OCI-LY7 (cell line): ENCODE measurements around the gene CSTB. TPM values are rescaled to one million over a fixed set of nuclear protein-coding genes. Genes with fewer than 3 reads are reported as not detected.
A peak's percentile ranks its signal among the peaks of the same experiment; 100 is the strongest.

Source experiments
- BruUV-seq: library from RNA; stranded (reverse); fragments of 400-500 nt; replicated peaks from 2 replicates; lab custom pipeline; 2021; lab: Mats Ljungman, UMichigan
- CTCF ChIA-PET: fragments of 300-600 bp; sonication (Branson Sonifier 250); formaldehyde crosslinking; loops from one replicate; lab custom pipeline; 2022; ENCODE audit warnings: antibody characterized with exemption; ENCODE audit not compliant: unreplicated experiment; lab: Charles Lee
- POLR2A ChIA-PET: fragments of 300-600 bp; sonication (Branson Sonifier 250); formaldehyde crosslinking; loops from one replicate; lab custom pipeline; 2022; ENCODE audit warnings: antibody characterized with exemption; lab: Charles Lee
- DNase-seq: peaks from one replicate; pipeline ENCODE4 v3.0.0-alpha.2; 2015; ENCODE audit warnings: low spot score
- H2AFZ ChIP-seq: fragments of 200-600 bp; sonication (generic), shearing (Covaris generic); 2 replicates; pipeline ENCODE4 v1.6.1; 2014; ENCODE audit warnings: mild to moderate bottlenecking, antibody characterized with exemption, low read length, moderate library complexity
- H3K27ac ChIP-seq: fragments of 200-600 bp; sonication (generic); 2 replicates; pipeline ENCODE4 v1.5.1; 2014; ENCODE audit warnings: mixed run types, low read depth, mild to moderate bottlenecking, moderate library complexity, low read length, inconsistent platforms; ENCODE audit not compliant: poor library complexity, severe bottlenecking
- H3K36me3 ChIP-seq: fragments of 200-600 bp; sonication (generic); 2 replicates; pipeline ENCODE4 v1.6.1; 2014; ENCODE audit warnings: mild to moderate bottlenecking, antibody characterized with exemption, low read length, moderate library complexity, mixed read lengths; ENCODE audit not compliant: insufficient read depth
- H3K4me1 ChIP-seq: fragments of 200-600 bp; sonication (generic); 2 replicates; pipeline ENCODE4 v1.5.1; 2014; ENCODE audit warnings: mild to moderate bottlenecking, low read length; ENCODE audit not compliant: insufficient read depth, poor library complexity, severe bottlenecking
- H3K4me2 ChIP-seq: fragments of 200-600 bp; sonication (generic); 2 replicates; pipeline ENCODE4 v1.6.1; 2014; ENCODE audit warnings: mild to moderate bottlenecking, low read length
- H3K4me3 ChIP-seq: fragments of 200-600 bp; sonication (generic); 2 replicates; pipeline ENCODE4 v1.5.1; 2014; ENCODE audit warnings: mild to moderate bottlenecking, low read depth, low read length; ENCODE audit not compliant: poor library complexity, severe bottlenecking
- H3K79me2 ChIP-seq: fragments of 200-600 bp; sonication (generic); 2 replicates; pipeline ENCODE4 v1.6.1; 2016; ENCODE audit warnings: low read depth, mild to moderate bottlenecking, low read length, moderate library complexity, mixed read lengths; ENCODE audit not compliant: insufficient read depth
- H3K9me2 ChIP-seq: fragments of 200-600 bp; sonication (generic); 2 replicates; pipeline ENCODE4 v1.6.1; 2016; ENCODE audit warnings: mild to moderate bottlenecking, low read length, mixed read lengths; ENCODE audit not compliant: insufficient read depth
- H3K9me3 ChIP-seq: fragments of 200-600 bp; sonication (generic); 2 replicates; pipeline ENCODE4 v1.6.1; 2014; ENCODE audit warnings: mild to moderate bottlenecking, mixed run types, low read length, mixed read lengths
- H4K20me1 ChIP-seq: fragments of 200-600 bp; sonication (generic); 2 replicates; pipeline ENCODE4 v1.6.1; 2014; ENCODE audit warnings: mild to moderate bottlenecking, antibody characterized with exemption, low read length, moderate library complexity, mixed read lengths; ENCODE audit not compliant: insufficient read depth
- EZH2phosphoT487 ChIP-seq: fragments of 200-600 bp; sonication (generic); IDR thresholded peaks from 2 replicates; pipeline ENCODE4 v1.6.1; 2018; ENCODE audit warnings: low read depth, borderline replicate concordance, mild to moderate bottlenecking, mixed run types, antibody characterized with exemption, low read length, moderate library complexity, mixed read lengths
- intact Hi-C: fragments of 100-400 bp; cut with micrococcal nuclease; formaldehyde crosslinking; loops from one replicate; pipeline ENCODE4 v1.10.0; 2022; ENCODE audit not compliant: unreplicated experiment
- total RNA-seq, 2 experiments: library from RNA; depleted of rRNA in 1 of 2; stranded (reverse); fragments of >200 nt in 1 of 2; shearing (Covaris generic) in 1 of 2; gene quantifications; 2 replicates each; pipeline ENCODE4 v1.2.3, GENCODE V29; 2014 to 2022
- TF ChIP-seq, protein P1 (sequence below): fragments of 200-600 bp; sonication (generic); conservative IDR thresholded peaks from 2 replicates; pipeline ENCODE4 v1.5.1; 2014; ENCODE audit warnings: mild to moderate bottlenecking, antibody characterized with exemption, low read length, moderate library complexity, mixed read lengths

Gene CSTB
- total RNA-seq, 2 experiments from 2014 or later = 15.6 to 33.3 TPM

DNA sequence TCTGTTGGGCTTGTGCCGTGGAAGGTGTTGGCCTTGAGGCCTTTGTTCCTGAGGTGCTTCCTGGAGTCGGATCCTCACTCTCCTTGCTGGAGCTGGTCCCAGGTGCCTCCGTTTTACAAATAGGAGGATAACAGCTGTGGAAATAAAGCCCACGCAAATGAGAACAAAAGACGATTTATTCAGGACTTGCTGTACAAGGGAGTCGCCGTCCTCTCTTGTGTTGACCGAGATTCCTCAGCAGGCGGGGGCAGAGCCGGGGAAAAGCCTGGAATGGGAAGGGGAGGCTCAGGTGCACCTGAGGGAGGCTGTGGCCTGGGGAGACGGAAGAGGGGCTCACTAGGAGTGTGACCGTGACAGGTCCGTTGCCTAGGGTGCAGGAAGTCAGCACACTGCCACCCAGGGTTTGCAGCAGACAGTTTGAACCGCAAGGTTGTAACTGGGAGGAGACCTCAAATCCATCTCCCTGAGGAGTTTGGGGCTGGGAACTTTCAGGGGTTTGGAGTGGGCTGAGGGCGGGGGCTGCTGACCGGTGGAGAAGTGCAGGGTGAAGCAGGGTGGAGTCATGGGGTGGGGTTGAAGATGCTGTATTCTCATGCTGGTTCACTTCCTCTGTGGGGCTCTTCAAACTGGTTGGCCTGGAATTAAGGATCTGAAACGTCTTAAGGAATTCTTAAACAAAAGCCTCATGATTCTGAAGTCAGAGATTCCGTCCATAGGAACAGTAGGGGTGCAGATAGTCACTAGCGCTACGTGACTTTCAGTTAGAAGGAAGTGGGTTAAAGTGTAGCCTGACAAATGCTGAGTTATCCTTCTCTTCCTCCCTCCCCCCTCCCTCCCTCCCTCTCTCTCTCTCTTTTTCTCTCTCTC, 2.6 kb upstream of the CSTB start:
- H3K36me3 ChIP-seq = peaks cover 11% of the 10 kb centered on the region; the same call in 1 of the 2 replicates
- H4K20me1 ChIP-seq = no peaks in the 10 kb centered on the region
- no TSS peak for BruUV-seq
- H3K79me2 ChIP-seq = no peaks in the 10 kb centered on the region
- intact Hi-C loops = loop anchor here (5.0 to 10.0 kb wide), 2 partner anchors 61 to 114 kb away; partner anchors contain the start of gene PDXK
- no peaks in the 10 kb centered on the region for H3K9me2 ChIP-seq
- TF ChIP-seq EZH2phosphoT487 = no peak
- TF ChIP-seq, protein P1, sequence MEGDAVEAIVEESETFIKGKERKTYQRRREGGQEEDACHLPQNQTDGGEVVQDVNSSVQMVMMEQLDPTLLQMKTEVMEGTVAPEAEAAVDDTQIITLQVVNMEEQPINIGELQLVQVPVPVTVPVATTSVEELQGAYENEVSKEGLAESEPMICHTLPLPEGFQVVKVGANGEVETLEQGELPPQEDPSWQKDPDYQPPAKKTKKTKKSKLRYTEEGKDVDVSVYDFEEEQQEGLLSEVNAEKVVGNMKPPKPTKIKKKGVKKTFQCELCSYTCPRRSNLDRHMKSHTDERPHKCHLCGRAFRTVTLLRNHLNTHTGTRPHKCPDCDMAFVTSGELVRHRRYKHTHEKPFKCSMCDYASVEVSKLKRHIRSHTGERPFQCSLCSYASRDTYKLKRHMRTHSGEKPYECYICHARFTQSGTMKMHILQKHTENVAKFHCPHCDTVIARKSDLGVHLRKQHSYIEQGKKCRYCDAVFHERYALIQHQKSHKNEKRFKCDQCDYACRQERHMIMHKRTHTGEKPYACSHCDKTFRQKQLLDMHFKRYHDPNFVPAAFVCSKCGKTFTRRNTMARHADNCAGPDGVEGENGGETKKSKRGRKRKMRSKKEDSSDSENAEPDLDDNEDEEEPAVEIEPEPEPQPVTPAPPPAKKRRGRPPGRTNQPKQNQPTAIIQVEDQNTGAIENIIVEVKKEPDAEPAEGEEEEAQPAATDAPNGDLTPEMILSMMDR = no peak
- no peak overlapping the region for H3K27ac ChIP-seq
- no peak overlapping the region for H3K4me3 ChIP-seq
- H3K4me2 ChIP-seq = peak overlapping the region; percentile 49
- ChIA-PET POLR2A (interaction anchor here (0.5 to 2.0 kb wide), 2 partner anchors 11 to 111 kb away, joined by 3 to 9 read pairs; partner anchors contain the start of gene RRP1), CTCF (no interaction called here)
- DNase-seq = no peak
- H3K4me1 ChIP-seq = peaks cover 38% of the 10 kb centered on the region
- H3K9me3 ChIP-seq = no peaks in the 10 kb centered on the region
- peak overlapping the region; percentile 53; the same call in 1 of the 2 replicates for H2AFZ ChIP-seq

- H3K27ac ChIP-seq = no peak overlapping the region
- no peaks in the 10 kb centered on the region for H3K9me2 ChIP-seq
- H3K9me3 ChIP-seq = no peaks in the 10 kb centered on the region
- H2AFZ ChIP-seq = no peak overlapping the region
- CTCF ChIA-PET = no interaction called here
- intact Hi-C loops = loop anchor here (5.0 to 10.0 kb wide), 2 partner anchors 61 to 113 kb away; partner anchors contain the start of gene PDXK
- no peaks in the 10 kb centered on the region for H3K79me2 ChIP-seq
- no peak for TF ChIP-seq EZH2phosphoT487
- TF ChIP-seq, protein P1 = no peak
- peaks cover 19% of the 10 kb centered on the region for H3K36me3 ChIP-seq
- no peak for DNase-seq
- H3K4me1 ChIP-seq = peaks cover 33% of the 10 kb centered on the region
- no peak overlapping the region for H3K4me2 ChIP-seq
- BruUV-seq = no TSS peak
- H4K20me1 ChIP-seq = no peaks in the 10 kb centered on the region
- POLR2A ChIA-PET = no interaction called here
- no peak overlapping the region for H3K4me3 ChIP-seq
Observed at GRCh38 chr21:43777953-43778352, 1.8 kb upstream of the CSTB start.

- no TSS peak for BruUV-seq
- CTCF ChIA-PET = no interaction called here
- H3K9me3 ChIP-seq = no peaks in the 10 kb centered on the region
- intact Hi-C loops = loop anchor here (5.0 to 10.0 kb wide), 2 partner anchors 58 to 110 kb away; partner anchors contain the start of gene PDXK
- H3K36me3 ChIP-seq = peaks cover 22% of the 10 kb centered on the region
- DNase-seq = no peak
- peak overlapping the region; percentile 60; the same call in 1 of the 2 replicates for H2AFZ ChIP-seq
- peak overlapping the region; percentile 90 for H3K4me3 ChIP-seq
- no peaks in the 10 kb centered on the region for H3K9me2 ChIP-seq
- H3K4me2 ChIP-seq = peak overlapping the region; percentile 79
- TF ChIP-seq, protein P1 = no peak
- TF ChIP-seq EZH2phosphoT487 = no peak
- H3K4me1 ChIP-seq = peaks cover 27% of the 10 kb centered on the region
- no peaks in the 10 kb centered on the region for H4K20me1 ChIP-seq
- POLR2A ChIA-PET = no interaction called here
- H3K27ac ChIP-seq = no peak overlapping the region
- H3K79me2 ChIP-seq = no peaks in the 10 kb centered on the region
Observed at GRCh38 chr21:43775190-43775589, 918 bp downstream of the CSTB start.
